GM12878 (cell line): ENCODE data around the gene PEX5. TPM values are rescaled to one million over a fixed set of nuclear protein-coding genes. Genes with fewer than 3 reads are reported as not detected.

Experiments
- ATAC-seq: fragments of 200-7000 bp; cut with Tn5 transposase; 3 replicates; pipeline ENCODE4 v1.9.1; 2020; ENCODE audit warnings: mild to moderate bottlenecking, moderate library complexity
- BruUV-seq: library from RNA; stranded (reverse); fragments of 400-500 nt; replicated peaks from 2 replicates; lab custom pipeline; 2021; lab: Mats Ljungman, UMichigan
- CTCF ChIA-PET: fragments of 300-600 bp; sonication (Branson Sonifier 250); formaldehyde crosslinking; extraction: SDS; loops from one replicate; lab custom pipeline; 2021; ENCODE audit warnings: inconsistent platforms; lab: Yijun Ruan, JAX
- POLR2A ChIA-PET: fragments of 350-600 bp; formaldehyde crosslinking; extraction: SDS; loops from one replicate; lab custom pipeline; 2021; ENCODE audit warnings: inconsistent platforms; lab: Charles Lee
- RAD21 ChIA-PET: fragments of 300-600 bp; sonication (Branson Sonifier 250); formaldehyde crosslinking; loops from one replicate; lab custom pipeline; 2023; ENCODE audit warnings: antibody characterized with exemption; ENCODE audit not compliant: unreplicated experiment; lab: Charles Lee
- SMC1A ChIA-PET: fragments of 300-600 bp; sonication (Branson Sonifier 250); formaldehyde crosslinking; loops from one replicate; lab custom pipeline; 2023; ENCODE audit not compliant: unreplicated experiment, uncharacterized antibody; lab: Charles Lee
- DNase-seq: peaks from one replicate; pipeline ENCODE4 v3.0.0-alpha.2; 2011; ENCODE audit warnings: low read depth, low spot score
- FAIRE-seq: peaks from 3 replicates; lab custom pipeline; 2011; peaks lifted over from hg19 to GRCh38; lab: Jason Lieb, UNC
- H2AFZ ChIP-seq: 2 replicates; pipeline ENCODE4 v1.6.0; 2011; ENCODE audit warnings: low read depth, low read length, control low read depth; ENCODE audit not compliant: control insufficient read depth
- H3K27ac ChIP-seq: 2 replicates; pipeline ENCODE4 v1.5.1; 2011; ENCODE audit warnings: control low read depth; ENCODE audit not compliant: control insufficient read depth, insufficient read depth
- H3K27me3 ChIP-seq, 2 experiments: replicated peaks in 1 of 2; 2 replicates each; pipeline versions ENCODE4 v1.6.0 to v1.6.1; 2011; ENCODE audit warnings: low read length in 1 of 2; ENCODE audit not compliant: control insufficient read depth in 2 of 2, insufficient read depth in 2 of 2
- H3K36me3 ChIP-seq, 2 experiments: 2 replicates each; pipeline ENCODE4 v1.5.1; 2011; ENCODE audit warnings: low read length in 1 of 2; ENCODE audit not compliant: control insufficient read depth in 2 of 2, insufficient read depth in 2 of 2
- H3K4me1 ChIP-seq: 2 replicates; pipeline ENCODE4 v1.6.1; 2011; ENCODE audit warnings: mild to moderate bottlenecking, low read length, moderate library complexity, mixed read lengths; ENCODE audit not compliant: control insufficient read depth, insufficient read depth
- H3K4me2 ChIP-seq: 2 replicates; pipeline ENCODE4 v1.6.0; 2011; ENCODE audit warnings: control low read depth; ENCODE audit not compliant: control insufficient read depth, insufficient read depth
- H3K4me3 ChIP-seq: fragments of 200-600 bp; sonication (generic); 2 replicates; pipeline ENCODE4 v1.5.1; 2016
- H3K79me2 ChIP-seq: 2 replicates; pipeline ENCODE4 v1.6.0; 2011; ENCODE audit warnings: low read length; ENCODE audit not compliant: control insufficient read depth, insufficient read depth
- H3K9ac ChIP-seq: 2 replicates; pipeline ENCODE4 v1.8.0; 2011; ENCODE audit warnings: low read length, control low read depth, mixed read lengths; ENCODE audit not compliant: control insufficient read depth, insufficient read depth
- H3K9me3 ChIP-seq: replicated peaks from 3 replicates; pipeline ENCODE4 v1.5.1; 2011; ENCODE audit warnings: mild to moderate bottlenecking, low read length; ENCODE audit not compliant: control insufficient read depth, insufficient read depth
- H4K20me1 ChIP-seq: 2 replicates; pipeline ENCODE4 v1.6.0; 2011; ENCODE audit not compliant: control insufficient read depth, insufficient read depth
- ATF7 ChIP-seq: fragments of 450-650 bp; IDR thresholded peaks from 2 replicates; pipeline ENCODE4 v1.6.1; 2016; ENCODE audit warnings: low read depth, mild to moderate bottlenecking
- BHLHE40 ChIP-seq, 2 experiments: fragments of 450-650 bp in 1 of 2; IDR thresholded peaks; 2 replicates each; pipeline ENCODE4 v1.6.1; 2011 to 2017; ENCODE audit warnings: low read depth in 2 of 2, borderline replicate concordance in 1 of 2, improper control_type of control experiment in 1 of 2, low read length in 1 of 2, mild to moderate bottlenecking in 1 of 2
- HCFC1 ChIP-seq: fragments of 150-350 bp; IDR thresholded peaks from 2 replicates; pipeline ENCODE4 v1.6.1; 2014; ENCODE audit warnings: low read length
- NFXL1 ChIP-seq: fragments of 450-650 bp; IDR thresholded peaks from 2 replicates; pipeline ENCODE4 v1.6.1; 2017; ENCODE audit warnings: antibody characterized with exemption, mild to moderate bottlenecking, borderline replicate concordance
- NR2C1 ChIP-seq: fragments of 450-650 bp; IDR thresholded peaks from 2 replicates; pipeline ENCODE4 v1.6.1; 2017; ENCODE audit warnings: antibody characterized with exemption, mild to moderate bottlenecking, moderate library complexity
- NR2F1 ChIP-seq: fragments of 450-650 bp; conservative IDR thresholded peaks from 2 replicates; pipeline ENCODE4 v1.6.1; 2017; ENCODE audit warnings: mild to moderate bottlenecking
- POLR2A ChIP-seq: IDR thresholded peaks from 2 replicates; pipeline ENCODE4 v1.6.1; 2011; ENCODE audit warnings: low read depth, mild to moderate bottlenecking, low read length
- RFX5 ChIP-seq: IDR thresholded peaks from 2 replicates; pipeline ENCODE4 v1.6.1; 2011; ENCODE audit warnings: low read depth, low read length, improper control_type of control experiment
- RUNX3 ChIP-seq: IDR thresholded peaks from 2 replicates; pipeline ENCODE4 v1.6.1; 2012; ENCODE audit warnings: low read length, inconsistent platforms
- SRF ChIP-seq, 2 experiments: IDR thresholded peaks; 2 replicates each; pipeline ENCODE4 v1.6.1; 2011; ENCODE audit warnings: low read depth in 2 of 2, low read length in 2 of 2, mild to moderate bottlenecking in 1 of 2, moderate library complexity in 1 of 2
- STAT1 ChIP-seq: fragments of 450-650 bp; conservative IDR thresholded peaks from 2 replicates; pipeline ENCODE4 v1.6.1; 2014; ENCODE audit warnings: antibody characterized with exemption, mild to moderate bottlenecking
- SUPT20H ChIP-seq: IDR thresholded peaks from 2 replicates; pipeline ENCODE4 v1.6.1; 2011; ENCODE audit warnings: low read depth, mild to moderate bottlenecking, low read length, moderate library complexity, borderline replicate concordance; ENCODE audit not compliant: control insufficient read depth
- SUZ12 ChIP-seq: fragments of 200-600 bp; sonication (generic); IDR thresholded peaks from one replicate; pipeline ENCODE4 v1.6.1; 2018; ENCODE audit warnings: antibody characterized with exemption, mild to moderate bottlenecking; ENCODE audit not compliant: unreplicated experiment
- TCF3 ChIP-seq: IDR thresholded peaks from 2 replicates; pipeline ENCODE4 v1.6.1; 2012; ENCODE audit warnings: low read depth, mild to moderate bottlenecking, low read length, borderline replicate concordance; ENCODE audit not compliant: insufficient read depth
- ZZZ3 ChIP-seq: IDR thresholded peaks from 2 replicates; pipeline ENCODE4 v1.6.1; 2011; ENCODE audit warnings: low read depth; ENCODE audit not compliant: control insufficient read depth, insufficient read length
- WGBS: methylation state at CpG from one replicate; pipeline ENCODE4 v1.1.6; 2016; ENCODE audit warnings: low lambda C conversion rate; ENCODE audit not compliant: insufficient replicate concordance, insufficient coverage; ENCODE audit errors: missing lambda C conversion rate; 5-methylcytosine and 5-hydroxymethylcytosine counted together
- in situ Hi-C: fragments of 300-500 bp; cut with MboI; formaldehyde crosslinking; loops from 9 replicates; pipeline ENCODE4 v1.14.3; 2018; ENCODE audit warnings: mixed read lengths
- intact Hi-C: fragments of 100-400 bp; cut with micrococcal nuclease; formaldehyde crosslinking; loops from one replicate; pipeline ENCODE4 v1.14.2; 2022; ENCODE audit not compliant: unreplicated experiment
- polyA plus RNA-seq, 11 experiments: library from polyadenylated mRNA; depleted of rRNA in 4 of 11; unstranded in 6 of 11; stranded (reverse) in 5 of 11; fragments of >200 nt; fragmentation: Nextera tagmentation in 4 of 11; fragmentation: Illumina TruSeq in 1 of 11; extraction: Ambion mirVana in 4 of 11; extraction: Trizol in 1 of 11; gene quantifications; 1 replicate in 1 of 11; 2 replicates in 10 of 11; pipeline versions ENCODE4 v1.2.1 to v1.2.3, GENCODE V29; 2011 to 2016; ENCODE audit warnings: inconsistent platforms in 2 of 11, missing spikeins in 2 of 11, low read depth in 1 of 11
- total RNA-seq, 4 experiments: library from RNA; depleted of rRNA in 3 of 4; stranded (reverse); fragments of >200 nt in 3 of 4; fragmentation: Illumina TruSeq in 1 of 4; extraction: Trizol in 1 of 4; gene quantifications; 2 replicates each; pipeline versions ENCODE4 v1.2.1 to v1.2.3, GENCODE V29; 2013 to 2021
- TF ChIP-seq, protein P1 (sequence below): IDR thresholded peaks from 2 replicates; pipeline ENCODE4 v1.6.1; 2012; ENCODE audit warnings: low read depth, low read length, improper control_type of control experiment

The PEX5 gene
- total and polyA plus RNA-seq, 10 of the 15 experiments (the other 5 are each of a cell fraction or from before 2014, with no cell fraction given) = 1.3 to 31.9 (median 13.1) TPM

DNA sequence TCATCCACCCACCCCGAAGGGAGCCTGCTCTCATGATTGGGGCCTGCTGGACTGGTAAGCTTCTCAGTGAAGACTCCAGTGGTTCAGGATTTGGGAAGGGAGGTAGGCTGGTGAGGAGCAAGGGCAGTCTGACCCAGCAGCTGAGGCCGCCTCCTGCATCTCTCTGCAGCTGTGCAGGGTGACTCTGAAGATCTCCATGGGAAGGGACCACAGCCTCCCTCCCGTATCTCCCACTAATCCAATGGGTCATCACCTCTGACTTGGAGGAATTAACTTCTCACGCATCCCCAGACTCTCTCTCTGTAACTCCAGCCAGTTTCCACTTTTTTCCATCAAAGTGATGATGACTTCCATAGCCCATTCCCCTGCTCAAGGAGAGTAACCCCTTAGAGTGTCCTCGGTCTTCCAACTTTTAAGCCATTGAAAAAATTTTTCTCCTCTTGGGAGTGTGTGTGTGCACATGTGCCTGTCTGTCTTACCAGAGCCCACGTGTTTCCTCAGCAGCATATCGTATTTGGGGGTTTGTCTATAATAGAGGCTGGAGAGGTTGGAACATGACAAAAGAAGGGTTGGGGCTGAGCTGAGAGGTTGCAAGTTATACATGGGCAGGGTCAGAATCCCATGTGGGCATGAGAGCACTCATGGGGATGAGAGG lies 48.0 kb upstream of the PEX5 start:
- H3K27ac ChIP-seq = no peak overlapping the region
- no peaks in the 10 kb centered on the region for H4K20me1 ChIP-seq
- no peak overlapping the region for H3K4me3 ChIP-seq
- H3K4me2 ChIP-seq = no peak overlapping the region
- WGBS = 80% methylated on average over 7 of the region's 7 CpGs
- FAIRE-seq (no peak), DNase-seq (no peak), ATAC-seq (no peak; the same call in 2 of the 3 replicates)
- H3K36me3 ChIP-seq = peaks cover 5 to 15% of the 10 kb centered on the region in 2 experiments
- no peak overlapping the region for H2AFZ ChIP-seq
- H3K9ac ChIP-seq = no peak overlapping the region
- no peaks in the 10 kb centered on the region for H3K79me2 ChIP-seq
- no peaks in the 10 kb centered on the region; the same call in 2 of the 3 replicates for H3K9me3 ChIP-seq
- no peaks in the 10 kb centered on the region for H3K4me1 ChIP-seq
- ChIA-PET SMC1A (interaction anchor here (0.6 to 1.2 kb wide), 2 partner anchors 11 to 45 kb away, joined by 3 read pairs; partner anchors contain the start of gene CLSTN3), RAD21 (no interaction called here), CTCF (interaction anchor here (0.5 to 1.5 kb wide), 12 partner anchors 10 to 1749 kb away, joined by 3 to 5 read pairs (median 3); no protein-coding TSS in a partner anchor), POLR2A (interaction anchor here (0.6 kb wide), 1 partner anchor 10 kb away, joined by 3 read pairs; no protein-coding TSS in a partner anchor)
- no peaks in the 10 kb centered on the region for H3K27me3 ChIP-seq
- in situ Hi-C loops = no loop called here
- intact Hi-C loops = loop anchor here (2.0 to 5.0 kb wide), 3 partner anchors 47 to 496 kb away; partner anchors contain the start of gene PEX5
- no peak for TF ChIP-seq NR2C1
- no peak for TF ChIP-seq ATF7
- no peak for TF ChIP-seq SRF (IDR thresholded peaks at IDR 0.05; ENCODE audit: low read depth in 2 of 2, low read length in 2 of 2)
- no peak for TF ChIP-seq NR2F1
- no peak for TF ChIP-seq SUZ12
- no peak for TF ChIP-seq TCF3
- TF ChIP-seq, protein P1, sequence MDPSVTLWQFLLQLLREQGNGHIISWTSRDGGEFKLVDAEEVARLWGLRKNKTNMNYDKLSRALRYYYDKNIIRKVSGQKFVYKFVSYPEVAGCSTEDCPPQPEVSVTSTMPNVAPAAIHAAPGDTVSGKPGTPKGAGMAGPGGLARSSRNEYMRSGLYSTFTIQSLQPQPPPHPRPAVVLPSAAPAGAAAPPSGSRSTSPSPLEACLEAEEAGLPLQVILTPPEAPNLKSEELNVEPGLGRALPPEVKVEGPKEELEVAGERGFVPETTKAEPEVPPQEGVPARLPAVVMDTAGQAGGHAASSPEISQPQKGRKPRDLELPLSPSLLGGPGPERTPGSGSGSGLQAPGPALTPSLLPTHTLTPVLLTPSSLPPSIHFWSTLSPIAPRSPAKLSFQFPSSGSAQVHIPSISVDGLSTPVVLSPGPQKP = no peak
- TF ChIP-seq POLR2A = no peak
- TF ChIP-seq SUPT20H = no peak
- no peak for TF ChIP-seq HCFC1
- TF ChIP-seq RFX5 = no peak
- TF ChIP-seq RUNX3 = no peak
- TF ChIP-seq ZZZ3 = no peak
- no peak for TF ChIP-seq NFXL1
- TF ChIP-seq STAT1 = no peak
- no peak for TF ChIP-seq BHLHE40 (IDR thresholded peaks at IDR 0.05; ENCODE audit: borderline replicate concordance in 1 of 2, low read depth in 2 of 2, low read length in 1 of 2)
- no TSS peak for BruUV-seq
